GM18861 (cell line): ENCODE measurements around the gene FBXO30.

Experiments used
- ATAC-seq: cut with Tn5 transposase; IDR thresholded peaks from one replicate; pipeline ENCODE4 v1.9.1; 2021; ENCODE audit not compliant: unreplicated experiment

The FBXO30 gene

DNA sequence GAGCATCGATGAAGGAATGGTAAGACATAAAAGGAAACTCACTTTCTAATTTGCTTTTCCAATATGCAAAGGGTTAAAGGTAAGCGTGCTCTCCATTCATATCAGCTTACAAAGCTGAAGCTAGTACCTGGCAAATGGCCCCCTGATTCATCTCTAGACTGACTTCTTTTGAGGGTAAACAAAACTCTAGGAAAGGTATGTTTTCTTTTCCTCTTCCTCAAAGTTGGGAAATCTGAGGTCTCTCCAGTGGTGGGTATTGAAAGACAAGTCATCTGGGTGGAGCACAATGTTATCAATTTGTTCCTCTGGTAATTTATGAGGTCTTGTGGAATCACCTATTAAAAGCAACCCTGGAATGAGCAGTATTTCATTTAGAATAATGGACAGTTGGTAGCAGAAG lies 7.9 kb upstream of the FBXO30 start:
- ATAC-seq = no peak

DNA sequence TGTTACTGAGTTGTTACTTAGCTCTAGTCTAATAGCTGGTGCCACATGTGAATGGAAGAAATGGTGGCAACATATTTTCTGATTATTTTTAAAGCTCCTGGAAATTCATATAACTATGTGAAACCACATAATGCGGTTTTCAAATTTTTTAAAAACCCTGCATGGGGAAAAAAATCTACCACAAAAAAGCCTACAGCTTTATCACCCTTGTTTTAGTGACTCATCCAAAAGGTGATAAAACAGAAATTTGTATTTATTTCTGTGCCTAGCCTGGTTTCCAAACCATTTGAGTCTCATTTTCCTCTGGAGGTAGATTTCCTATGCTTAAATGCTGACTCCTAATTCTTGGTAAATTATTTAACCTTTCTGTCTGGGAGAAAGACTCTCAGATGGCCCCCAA lies 5.4 kb upstream of the FBXO30 start:
- no peak for ATAC-seq

DNA sequence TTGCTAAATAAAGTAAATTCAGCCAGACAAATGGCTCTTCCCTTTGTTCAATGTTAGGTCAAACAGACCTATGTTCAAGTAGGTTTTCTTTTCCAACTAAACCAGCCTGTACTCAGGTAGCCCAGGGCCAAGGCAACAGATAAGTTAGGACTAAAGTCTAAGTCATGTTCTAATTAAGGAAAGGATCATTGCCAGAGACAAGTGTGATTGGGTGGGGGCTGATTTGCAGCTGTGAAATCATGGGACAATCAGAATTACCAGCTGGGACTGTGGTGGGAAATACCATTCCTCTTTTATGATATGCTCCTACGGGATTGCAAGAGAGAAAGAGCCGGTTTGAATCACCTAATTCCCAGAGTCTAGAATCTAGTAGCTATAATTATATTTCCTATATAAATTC lies 4.2 kb upstream of the FBXO30 start:
- ATAC-seq = no peak

DNA sequence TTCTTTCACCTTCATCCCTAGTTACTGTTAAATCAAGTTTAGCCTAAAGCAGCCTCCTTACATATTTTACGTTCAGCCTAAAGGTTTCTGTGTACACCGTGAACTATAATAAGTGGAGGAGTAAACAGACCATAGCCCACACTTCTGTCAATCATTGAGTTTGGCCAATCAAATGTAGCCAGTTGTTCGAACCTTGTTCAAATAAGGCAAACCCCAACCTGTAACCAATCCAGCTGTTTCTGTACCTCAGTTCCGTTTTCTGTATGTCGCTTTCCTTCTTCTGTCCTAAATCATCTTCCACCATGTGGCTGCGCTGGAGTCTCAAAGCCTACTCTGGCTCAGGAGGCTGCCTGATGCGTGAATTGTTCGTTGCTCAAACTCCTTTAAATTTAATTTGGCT lies 1.8 kb upstream of the FBXO30 start:
- ATAC-seq = no peak

DNA sequence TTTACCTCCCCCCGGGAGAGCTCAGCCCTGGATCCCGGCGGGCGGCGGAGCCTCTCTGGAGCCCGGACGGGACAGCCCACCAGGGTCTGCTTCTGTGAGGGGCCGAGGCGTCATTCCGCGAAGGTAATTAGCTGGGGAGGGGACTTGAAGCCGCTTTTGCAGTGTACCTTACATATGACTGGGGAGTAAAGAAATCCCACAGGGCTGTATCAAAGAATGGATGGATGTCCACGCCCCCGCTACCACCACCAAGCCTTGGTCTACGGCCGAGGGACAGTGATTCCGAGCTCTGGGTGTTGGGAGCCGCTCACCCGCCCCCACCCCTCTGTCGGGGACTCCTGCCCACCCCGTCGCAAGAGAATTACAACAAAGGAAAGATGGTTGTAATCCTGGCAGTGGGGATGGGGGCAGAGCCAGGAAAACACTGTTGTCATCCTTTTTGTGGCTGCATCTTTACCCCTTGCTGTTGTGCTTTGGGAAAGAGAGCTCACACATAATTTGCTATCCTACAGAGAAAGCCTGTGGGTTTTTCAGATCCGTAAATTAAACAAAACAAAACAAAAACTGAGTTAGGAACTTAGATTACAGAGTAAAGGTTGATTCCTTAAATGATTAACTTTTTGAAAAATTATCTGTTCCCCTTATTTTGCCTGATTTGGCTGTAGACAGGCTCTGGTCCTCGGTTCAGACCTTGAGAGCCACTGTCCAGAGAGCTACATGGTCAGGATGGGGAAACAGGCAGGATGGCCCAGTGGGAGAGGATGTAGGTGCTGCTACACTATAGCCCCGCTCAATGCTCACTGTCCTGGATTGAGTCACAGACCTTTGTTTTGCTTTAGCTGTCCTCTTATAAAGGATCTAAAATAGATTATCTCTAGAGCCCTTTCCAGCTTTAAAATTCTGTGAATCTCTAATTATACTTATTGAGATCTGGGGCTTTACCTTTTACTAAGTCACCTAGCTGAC lies 997 bp upstream of the FBXO30 start:
- ATAC-seq = peak; percentile 0

DNA sequence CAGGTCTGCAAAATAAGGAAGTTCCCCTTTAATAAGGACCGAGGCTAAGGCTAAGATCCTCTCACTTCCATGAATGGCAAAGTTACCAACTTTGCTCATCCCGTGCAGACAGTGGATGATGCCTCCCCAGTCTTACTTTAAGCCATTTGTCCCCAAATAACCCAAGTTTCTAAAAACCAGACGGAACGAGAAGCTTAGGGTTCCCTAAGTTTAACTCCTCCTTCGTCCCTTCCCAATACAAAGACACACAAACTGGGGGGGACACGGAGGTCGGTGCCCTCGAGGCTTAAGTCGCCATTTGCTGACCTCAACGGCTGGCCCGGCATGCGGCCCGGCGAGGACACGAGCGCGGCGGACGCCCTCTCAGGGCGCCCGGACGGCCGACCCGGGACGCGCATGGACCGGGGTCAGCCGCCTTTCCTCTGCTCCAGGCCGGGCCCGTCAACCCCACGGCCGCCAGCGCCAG lies 527 bp downstream of the FBXO30 start:
- ATAC-seq = peak; percentile 14

DNA sequence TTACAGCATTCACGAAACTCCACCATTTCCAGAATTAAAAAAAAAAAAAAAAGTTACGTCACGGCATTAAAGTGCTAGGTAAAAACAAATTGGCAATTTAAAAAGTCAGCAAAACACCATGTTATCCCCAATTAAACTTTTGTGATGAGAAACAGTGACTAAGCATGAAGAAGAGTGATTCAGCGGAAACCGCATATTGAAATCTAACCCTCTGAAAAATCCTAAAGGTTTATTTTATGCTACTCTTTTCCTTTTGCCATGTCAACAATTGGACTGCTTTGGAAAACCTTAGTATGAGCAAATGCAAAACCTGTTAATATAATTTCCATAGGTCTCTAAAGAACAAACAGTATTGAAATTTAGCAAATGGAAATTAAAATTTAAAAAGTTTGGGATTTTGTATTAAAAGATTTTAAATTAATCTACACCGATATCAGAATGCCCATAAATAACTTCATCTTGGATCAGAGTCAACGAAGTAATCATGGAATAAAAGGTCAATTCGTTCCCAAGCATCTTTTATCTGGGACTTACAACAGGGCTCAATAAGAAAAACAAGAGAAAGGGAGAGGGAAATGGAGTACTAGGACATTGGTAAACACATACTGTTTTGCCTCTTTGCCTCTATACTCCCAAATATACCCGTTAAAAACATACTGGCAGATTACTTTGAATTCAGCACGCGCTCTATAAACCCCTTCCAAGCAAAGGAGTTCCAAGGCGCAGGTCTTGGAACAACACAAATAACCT lies 1.1 kb downstream of the FBXO30 start:
- no peak for ATAC-seq

DNA sequence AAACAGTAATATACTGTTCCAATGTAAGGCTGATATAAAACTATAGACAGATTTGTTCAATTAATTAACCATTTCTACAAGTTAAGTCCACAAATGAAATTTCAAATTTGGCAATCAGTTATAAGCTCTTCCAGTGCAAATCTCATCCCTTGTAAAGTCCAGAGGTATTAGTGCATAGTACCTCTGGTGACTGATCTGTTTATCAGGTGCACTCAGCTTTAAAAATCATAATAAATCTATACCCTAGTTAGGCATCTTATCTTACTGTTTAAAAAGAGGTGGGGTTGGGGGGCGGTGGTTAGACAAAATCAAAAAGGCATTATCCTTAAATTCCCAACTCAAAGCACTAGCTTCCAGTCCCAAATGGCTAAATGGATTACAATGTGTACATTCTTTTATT lies 2.9 kb downstream of the FBXO30 start:
- ATAC-seq = no peak

DNA sequence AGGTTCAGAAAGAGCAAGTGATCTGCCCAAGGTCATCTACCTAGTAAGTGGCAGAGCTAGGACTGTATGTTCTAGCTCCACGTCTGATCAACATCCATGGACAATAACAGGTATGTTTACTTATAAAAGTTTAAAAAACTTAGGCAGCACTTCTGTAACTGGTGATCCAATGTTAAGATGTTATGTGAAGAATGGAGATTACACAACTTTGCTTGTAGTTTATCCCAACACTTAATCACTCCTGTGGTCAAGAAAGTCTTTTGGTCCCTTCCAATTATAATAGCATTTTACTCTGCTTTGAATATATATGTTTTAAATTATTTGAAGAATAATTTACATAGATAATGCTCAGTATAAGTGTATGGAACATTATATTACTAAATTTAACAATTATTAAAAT lies 4.8 kb downstream of the FBXO30 start:
- ATAC-seq = no peak

DNA sequence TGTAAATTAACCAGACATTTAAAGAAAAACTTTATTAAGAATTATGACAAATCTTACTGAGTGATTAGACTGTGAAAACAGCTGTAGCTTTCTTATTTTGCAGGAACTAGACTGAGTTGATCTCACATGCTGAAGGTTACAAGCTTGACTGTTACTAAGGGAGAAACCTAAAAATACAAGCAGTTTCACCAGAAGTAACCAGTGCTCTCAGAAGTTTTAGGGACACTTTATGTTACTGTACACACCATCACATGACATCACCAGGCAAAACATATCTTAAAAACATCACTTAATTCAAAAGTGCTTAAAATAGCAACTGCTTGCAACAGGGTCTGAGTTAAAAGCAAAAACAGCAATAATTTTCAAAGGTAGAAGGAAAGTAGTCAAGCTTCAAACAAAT lies 5.4 kb downstream of the FBXO30 start:
- ATAC-seq = peak; percentile 63

DNA sequence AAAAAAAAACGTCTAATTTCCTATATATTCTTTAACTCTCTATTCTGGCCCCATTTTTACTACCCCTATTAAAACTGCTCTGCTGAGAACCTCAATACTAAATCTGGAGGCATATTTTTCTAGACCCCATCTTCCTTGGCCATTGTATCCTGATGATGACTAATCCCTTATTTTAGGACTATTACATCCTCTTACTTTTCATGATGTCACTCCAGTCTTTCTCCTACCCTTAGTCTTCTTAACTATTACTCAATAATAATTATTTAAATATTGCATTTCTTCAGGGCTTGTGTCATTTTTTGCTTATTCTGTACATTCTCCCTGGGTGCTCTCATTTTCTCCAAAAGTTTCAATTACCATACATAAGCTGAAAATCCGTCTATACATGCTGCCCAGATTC lies 6.4 kb downstream of the FBXO30 start:
- ATAC-seq = no peak

DNA sequence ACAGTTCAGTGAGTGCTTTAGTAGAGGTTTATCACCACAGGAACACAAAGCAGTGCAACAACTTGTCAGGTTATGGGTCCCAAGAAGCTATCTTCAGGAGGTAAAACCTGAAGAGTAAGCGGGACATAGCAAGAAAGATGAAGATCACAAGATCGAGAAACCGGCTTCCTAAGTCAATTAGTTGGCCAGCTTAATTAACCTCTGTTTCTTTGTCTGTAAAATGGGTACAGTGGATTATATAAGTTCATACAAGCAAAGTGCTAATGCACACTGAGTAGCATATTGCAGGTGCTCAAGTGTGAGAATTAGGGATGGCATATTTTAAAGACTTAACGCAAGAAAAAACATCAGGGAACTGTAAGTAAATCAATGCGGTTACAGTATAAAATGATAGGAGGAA lies 12.5 kb downstream of the FBXO30 start:
- no peak for ATAC-seq

DNA sequence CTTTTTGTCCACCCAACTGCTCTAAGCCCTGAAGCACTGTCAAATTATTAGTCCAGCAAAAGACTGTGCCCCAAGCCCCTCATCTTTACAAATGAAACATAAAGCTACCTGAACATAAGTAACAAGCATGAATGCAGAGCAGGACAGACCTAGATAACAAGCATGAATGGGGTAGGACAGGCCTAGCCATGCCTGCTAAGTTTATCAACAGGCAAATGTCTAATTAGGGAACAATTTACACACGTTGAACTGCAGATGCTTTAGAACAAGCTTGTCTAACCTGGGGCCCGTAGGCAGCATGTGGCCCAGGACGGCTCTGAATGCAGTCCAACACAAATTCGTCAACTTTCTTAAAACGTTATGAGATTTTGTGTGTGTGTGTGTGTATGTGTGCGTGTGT lies 13.6 kb downstream of the FBXO30 start:
- ATAC-seq = no peak

DNA sequence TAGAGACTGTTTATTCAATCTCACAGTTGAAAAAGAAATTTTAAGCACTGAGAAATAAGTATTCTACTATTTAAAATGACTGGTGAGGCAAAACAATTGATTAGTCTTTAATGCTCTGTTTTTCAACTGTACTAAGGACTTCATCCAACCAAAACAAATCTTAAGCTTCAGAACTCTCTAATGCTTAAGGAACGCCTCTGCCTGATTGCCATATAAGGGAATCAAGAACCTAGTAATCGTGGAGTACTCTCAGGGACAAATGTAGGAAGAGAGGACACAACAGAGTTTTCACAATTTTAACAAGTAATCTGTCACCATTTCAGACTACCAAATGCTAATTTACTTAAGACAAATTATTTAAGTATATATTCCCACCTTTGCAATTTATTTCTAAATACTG lies 16.1 kb downstream of the FBXO30 start:
- no peak for ATAC-seq

DNA sequence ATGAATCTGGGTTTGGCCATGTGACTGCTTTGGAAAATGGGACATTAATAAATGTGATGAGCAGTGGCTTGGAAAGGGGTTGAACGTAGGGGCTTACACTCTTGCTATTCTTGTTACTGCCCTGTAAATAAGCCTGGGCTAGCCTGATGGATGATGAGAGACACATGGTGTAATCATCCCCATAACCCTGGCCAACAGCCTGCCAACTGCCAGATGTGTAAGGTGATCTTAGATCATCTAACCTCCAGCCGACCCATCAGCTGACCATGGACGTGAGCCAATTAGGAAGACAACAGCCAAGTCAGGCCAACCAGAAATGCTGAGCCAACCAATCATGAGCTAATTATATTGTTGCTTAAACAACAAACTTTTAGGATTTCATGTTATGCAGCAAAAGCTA lies 25.2 kb downstream of the FBXO30 start:
- no peak for ATAC-seq

DNA sequence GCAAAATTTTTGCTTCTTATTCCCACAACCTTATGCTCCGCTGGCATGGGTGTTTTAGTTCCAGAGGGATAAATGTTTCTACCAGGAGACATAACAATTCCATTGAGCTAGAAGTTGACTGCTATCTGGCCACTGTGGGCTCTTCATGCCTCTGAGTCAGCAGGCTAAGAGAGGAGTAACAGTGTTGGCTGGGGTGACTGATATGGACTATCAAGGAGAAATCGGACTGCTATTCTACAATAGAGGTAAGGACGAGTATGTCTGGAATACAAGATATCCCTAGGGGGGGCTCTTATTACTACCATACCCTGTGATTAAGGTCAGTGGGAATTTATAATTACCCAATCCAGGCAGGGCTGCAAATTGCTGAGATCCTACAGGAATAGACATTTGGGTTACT lies 26.9 kb downstream of the FBXO30 start:
- ATAC-seq = no peak

DNA sequence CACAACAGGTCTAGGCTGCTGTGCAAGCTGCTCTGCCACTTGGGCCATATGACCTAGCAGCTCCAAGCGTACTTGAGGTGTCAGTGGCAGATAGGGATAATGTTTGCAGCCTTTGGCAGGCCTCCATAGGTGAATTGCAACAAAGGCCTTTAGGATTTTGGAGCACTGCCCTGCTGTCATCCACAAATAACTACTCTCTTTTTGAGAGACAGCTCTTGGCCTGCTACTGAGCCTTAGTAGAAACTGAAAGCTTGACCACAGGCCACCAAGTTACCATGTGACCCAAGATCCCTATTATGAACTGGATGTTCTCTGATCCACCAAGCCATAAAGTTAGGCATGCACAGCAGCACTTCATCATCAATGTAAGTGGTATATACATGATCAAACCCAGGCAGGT lies 29.9 kb downstream of the FBXO30 start:
- ATAC-seq = peak; percentile 84

DNA sequence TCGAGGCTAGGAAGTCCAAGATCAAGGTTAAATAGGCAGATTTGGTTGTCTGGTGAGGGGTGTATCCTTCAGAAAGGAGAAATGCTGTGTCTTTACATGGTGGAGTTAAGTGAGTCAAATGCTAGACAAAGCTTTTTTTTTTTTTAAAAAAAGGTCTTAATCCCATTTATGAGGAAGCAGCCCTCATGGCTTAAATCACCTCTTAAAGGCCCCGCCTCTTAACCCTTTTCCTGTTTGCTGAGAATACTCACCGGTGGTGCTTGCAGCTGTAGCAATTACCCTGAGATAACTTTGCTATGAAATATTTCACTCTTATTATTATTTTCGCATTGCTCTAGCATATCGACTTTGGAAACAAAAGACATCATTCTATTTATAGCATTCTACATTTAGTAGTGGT lies 30.8 kb downstream of the FBXO30 start:
- no peak for ATAC-seq

DNA sequence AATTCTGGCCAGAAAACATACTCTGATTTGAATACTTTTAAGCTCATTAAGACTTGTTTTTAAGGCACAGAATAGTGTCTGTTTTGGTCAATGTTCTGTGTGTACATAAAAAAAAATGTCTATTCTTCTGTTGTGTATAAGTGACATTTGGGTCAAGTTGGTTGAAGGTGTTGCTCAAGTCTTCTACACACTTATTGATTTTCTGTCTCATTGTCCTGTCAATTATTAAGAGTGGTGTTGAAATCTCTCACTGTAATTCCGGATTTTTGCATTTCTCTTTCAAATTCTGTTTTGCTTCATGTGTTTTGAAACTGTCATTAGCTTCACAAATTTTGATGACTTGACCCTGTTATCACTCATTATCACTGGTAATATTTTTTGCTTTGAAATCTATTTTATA lies 41.7 kb downstream of the FBXO30 start:
- ATAC-seq = no peak

DNA sequence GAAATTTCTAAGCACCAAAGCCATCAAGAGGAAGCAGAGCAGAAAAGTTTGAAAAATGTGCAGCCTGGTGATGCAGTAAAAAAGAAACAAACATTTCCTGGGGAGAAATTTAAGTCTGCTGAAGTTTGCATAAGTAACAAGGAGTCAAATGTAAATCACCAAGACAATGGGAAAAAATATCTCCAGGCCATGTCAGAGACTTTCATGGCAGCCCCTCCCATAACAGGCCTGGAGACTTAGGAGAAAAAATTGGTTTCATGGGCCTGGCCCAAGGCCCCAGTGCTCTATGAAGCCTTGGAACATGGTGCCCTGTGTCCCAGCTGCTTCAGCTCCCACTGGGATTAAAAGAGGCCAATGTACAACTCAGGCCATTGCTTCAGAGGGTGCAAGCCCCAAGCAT lies 49.1 kb downstream of the FBXO30 start:
- ATAC-seq = no peak

DNA sequence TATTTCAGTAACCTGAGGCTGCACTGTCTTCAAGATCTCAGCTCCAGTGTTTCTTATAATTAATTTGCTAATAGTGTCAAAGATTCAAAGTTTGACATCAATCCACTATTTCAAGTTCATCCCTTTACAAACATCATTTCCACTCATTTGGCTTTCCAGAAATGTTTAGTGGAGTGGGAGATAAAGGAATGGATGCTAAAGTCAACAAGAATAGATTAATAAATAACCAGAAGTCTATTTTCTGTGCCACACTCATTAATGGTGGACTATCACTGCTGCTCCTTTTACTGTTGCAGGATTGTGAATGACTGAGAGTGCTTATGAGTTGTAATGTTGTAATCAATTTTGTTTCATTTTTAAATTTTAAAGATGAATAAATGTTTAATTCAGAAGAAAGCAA lies 50.9 kb downstream of the FBXO30 start:
- ATAC-seq = no peak

DNA sequence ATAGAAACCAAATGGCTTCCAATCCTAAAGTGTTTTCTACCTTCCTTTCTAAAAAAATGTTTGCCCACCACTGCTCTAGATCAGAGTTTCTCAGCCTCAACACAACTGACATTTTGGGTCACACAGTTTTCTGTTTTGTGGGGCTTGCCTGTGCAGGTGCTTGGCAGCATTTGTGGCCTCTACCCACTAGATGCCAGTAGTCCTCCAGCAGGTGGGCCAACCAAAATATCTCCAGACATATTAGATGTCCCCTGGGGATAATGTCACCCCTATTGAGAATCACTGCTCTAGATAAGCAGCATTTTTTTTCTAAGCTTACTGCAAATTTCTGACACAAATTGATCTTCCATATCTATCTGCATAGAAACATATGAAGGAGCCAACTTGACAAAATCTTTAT lies 53.0 kb downstream of the FBXO30 start:
- ATAC-seq = peak; percentile 73
